GM21367 (cell line): ENCODE results near the gene ARR3.
"Not testable (repeated sequence)": the region's sequence is repeated elsewhere in the genome, so short reads cannot be mapped to it uniquely, and the experiment has no call there.

Source experiments
- ATAC-seq: cut with Tn5 transposase; IDR thresholded peaks from one replicate; pipeline ENCODE4 v1.9.1; 2021; ENCODE audit not compliant: unreplicated experiment

The ARR3 gene

DNA sequence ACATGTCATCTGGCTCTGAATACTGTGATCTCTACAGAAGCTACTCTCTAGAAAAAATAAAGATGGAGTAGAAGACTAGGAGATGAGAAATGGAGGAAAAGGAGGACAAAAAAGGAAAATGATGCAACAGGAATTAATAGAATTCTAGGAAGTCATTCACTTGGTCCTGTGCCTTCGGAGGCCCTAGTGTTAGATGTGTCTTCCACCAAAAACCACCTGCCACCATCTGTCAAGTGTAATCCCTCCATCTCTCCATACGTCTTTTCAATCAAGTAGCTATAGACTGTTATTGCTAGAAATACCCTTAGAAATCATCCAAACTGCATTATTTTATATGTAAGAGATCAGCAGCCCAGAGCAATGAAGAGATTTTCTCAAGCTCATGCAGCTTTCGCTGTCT, 10.9 kb downstream of the ARR3 start:
- no peak for ATAC-seq

GRCh38 chrX:70280573-70280972, 12.4 kb downstream of the ARR3 start:
- no peak for ATAC-seq

DNA sequence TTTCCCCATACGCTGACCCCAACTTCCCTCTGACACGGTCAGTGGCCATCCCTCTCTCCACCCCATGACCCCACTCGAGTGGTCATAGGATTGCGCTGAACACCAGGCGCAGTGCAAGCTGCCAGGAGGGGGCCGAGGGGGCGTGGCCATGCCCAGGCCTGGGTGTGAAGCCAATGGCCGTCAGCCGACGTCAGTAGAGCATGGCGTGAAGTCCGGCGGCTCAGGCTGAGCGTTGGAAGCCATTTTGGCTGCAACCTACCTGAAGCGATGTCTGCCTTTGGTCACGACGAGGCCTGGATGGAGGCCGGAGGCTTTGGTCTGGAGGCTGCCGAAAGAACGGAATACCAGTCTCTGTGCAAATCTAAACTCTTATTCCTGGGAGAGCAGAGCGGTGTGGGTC, 13.8 kb downstream of the ARR3 start, which contains the start of gene RAB41:
Gene RAB41 (plus strand): TSS at position 222 of the 400 bp plus-strand sequence. CDS start 46 bp downstream, at position 268.
- no peak for ATAC-seq

DNA sequence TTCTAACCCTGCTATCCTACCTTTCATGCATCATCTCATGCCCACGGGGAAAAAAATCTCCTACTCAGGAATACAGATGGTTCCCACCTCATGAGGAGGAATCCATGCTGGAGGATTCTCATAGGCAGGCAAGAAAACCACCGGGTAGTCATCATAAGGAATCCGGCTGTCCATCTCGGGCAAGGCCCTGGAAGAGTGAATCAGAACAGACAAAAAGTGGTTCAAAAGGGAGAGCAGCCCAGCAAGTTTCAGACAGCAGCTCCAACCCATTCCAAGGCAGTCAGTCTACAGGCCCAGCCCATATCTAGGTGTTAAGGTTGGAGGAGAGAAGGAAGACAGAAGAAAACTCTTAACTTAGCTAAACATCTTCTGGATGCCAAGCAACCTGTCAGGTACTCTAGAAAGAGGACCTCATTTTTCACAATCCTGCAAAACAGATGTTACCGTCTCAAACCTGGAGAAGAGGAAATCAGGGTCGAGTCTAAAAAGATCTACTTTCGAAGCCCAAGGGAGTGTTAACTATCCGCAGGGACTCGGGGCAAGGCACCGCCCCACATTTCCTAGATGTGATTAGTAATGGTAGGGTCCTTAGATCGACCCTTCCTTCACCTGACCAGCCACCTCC, 21.1 kb downstream of the ARR3 start:
- no peak for ATAC-seq

DNA sequence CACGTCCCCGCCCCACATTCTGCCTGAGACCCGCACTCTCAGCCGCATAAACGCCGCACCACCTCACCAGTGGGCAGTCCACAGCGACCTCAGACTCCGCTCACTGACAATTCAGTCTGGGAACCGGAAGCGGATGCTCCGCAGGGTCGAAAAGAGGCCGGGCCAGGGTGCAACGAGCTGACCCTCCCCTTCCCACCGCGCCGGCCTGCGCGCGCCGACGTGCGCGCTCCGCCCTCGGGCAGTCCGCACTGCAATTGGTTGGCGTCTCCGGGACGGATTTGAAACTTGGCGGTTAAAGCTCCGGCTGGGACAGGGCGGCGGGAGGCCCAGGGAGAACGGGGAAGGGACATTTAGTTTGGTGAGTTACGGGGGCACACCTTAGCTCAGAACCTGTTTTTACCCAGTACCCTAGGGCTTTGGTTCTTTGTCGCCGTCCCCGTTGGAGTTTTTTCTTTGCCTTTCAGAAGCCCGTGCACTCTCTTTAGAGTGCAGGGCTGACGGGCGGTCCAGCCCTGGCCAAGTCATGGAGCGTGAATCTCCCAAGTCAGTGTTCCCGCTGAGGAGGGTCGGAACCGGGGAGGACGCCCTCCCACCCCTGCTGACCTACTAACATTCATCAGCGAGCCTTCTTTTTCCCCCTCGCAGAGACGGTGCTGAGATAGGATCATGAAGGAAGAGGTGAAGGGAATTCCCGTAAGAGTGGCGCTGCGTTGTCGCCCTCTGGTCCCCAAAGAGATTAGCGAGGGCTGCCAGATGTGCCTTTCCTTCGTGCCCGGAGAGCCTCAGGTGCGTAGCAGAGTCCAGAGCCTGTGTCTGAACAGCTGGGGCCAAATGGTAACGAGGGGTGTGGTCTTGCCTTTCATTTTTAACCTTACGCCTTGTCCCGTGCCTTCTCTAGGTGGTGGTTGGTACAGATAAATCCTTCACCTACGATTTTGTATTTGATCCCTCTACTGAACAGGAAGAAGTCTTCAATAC, 21.9 kb downstream of the ARR3 start, which contains the start of the genes KIF4A and PDZD11:
Gene KIF4A (plus strand): TSS at position 312 of the 978 bp plus-strand sequence. CDS start 355 bp downstream, at position 667.
Gene PDZD11 (minus strand): TSS at position 135 of the 978 bp plus-strand sequence. CDS start 586 bp downstream, outside the sequence.
- peak; percentile 94 for ATAC-seq

- ATAC-seq = no peak
Observed at GRCh38 chrX:70292788-70293187, 24.7 kb downstream of the ARR3 start.

DNA sequence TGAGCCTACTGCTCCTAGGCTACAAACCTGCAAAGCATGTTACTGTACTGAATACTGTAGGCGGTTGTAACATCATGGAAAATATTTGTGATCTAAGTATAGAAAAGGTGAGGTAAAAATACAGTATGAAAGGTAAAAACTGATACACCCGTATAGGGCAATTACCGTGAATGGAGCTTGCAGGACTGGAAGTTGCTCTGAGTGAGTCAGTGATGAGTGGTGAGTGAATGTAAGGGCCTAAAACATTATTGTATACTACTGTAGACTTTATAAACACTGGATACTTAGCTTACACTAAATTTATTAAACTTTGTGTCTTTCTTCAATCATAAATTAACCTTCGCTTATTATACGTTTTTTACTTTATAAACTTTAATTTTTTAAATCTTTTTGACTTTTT, 25.5 kb downstream of the ARR3 start:
- no peak for ATAC-seq

DNA sequence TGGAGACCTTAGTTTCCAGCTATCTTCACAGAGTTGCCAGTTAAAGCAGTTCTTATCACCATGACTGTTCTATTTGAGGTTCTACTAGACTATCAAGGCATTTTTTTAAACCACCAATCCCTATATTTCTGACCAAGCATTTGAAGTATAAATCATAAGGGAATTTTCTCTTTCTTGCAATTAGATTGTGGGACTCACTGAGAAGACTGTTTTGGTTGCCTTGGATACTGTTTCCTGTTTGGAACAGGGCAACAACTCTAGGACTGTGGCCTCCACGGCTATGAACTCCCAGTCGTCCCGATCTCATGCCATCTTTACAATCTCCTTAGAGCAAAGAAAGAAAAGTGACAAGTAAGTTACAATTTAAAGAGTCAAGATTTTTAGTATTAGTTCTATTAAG, 33.6 kb downstream of the ARR3 start:
- ATAC-seq = no peak

DNA sequence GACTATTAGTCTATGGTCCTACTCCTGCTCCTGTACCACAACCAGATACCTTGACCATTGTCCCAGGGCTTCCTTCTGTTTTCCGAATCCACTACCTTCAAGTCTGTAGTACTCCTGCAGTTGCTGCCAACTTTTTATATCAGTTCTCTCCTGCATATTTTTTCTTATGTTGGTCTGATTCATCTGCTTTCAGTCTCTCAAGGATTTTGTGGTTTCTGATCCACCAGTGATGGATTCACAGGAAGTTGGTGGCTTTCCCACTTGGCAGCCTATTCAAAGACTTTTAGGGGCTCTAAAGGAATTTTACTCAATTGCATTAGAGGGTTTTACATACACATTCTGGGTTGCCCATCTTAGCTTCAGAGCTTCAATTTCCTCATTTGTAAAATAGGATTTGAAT, 45.4 kb downstream of the ARR3 start:
- no peak for ATAC-seq

DNA sequence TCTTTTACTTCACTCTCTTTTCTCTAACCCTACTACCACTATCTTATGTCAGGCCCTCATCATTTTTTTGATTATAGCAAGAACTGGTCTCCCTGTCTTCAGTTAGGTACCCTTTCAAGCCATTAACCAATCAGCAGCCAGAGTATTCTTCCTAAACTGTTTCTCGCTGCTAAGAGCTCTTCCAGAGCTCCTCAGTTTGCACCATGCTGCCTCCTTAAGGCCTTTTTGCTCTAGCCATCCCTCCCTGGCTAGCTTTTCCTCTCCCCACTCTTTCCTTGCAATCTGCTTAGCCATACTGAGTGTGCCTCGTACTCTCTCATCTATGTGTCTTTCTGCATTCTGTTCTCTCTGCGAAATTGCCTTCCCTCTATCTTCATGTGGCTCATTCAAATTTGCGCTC, 54.6 kb downstream of the ARR3 start:
- no peak for ATAC-seq

DNA sequence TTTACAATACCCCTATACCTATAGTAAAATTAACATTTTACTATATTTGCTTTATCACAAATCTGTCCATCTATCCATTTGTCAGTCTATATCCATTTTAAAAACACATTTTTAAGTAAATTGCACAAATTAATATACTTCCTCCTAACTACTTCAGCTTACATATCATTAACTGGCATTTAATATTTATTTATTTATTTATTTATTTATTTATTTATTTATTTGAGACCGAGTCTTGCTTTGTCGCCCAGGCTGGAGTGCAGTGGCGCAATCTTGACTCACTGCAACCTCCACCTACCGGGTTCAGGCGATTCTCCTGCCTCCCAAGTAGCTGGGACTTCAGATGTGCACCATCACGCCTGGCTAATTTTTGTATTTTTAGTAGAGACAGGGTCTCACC, 55.5 kb downstream of the ARR3 start:
- ATAC-seq = not testable (repeated sequence)

- no peak for ATAC-seq
Observed at GRCh38 chrX:70324326-70324725, 56.2 kb downstream of the ARR3 start.

DNA sequence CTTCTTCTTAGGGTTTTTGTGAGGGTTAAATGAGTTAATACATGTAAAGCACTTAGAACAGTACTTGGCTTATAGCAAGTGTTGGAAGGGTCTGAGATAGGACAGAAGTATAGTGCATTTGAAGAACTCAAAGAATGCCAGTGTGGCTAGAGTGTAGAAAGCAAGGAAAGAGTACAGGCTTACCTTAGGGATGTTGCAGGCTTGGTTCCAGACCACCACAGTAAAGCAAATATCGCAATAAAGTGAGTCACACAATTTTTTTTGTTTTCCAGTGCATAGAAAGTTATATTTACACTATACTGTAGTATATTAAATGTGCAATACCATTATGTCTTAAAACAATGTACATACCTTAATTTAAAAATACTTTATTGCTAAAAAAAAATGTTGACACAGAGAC, 63.0 kb downstream of the ARR3 start:
- no peak for ATAC-seq
